K562 (cell line): Measurements from ENCODE around the gene LILRA6. TPM values are rescaled to one million over a fixed set of nuclear protein-coding genes. Genes with fewer than 3 reads are reported as not detected.

Experiments used
- CXXC5 ChIP-seq: fragments of 250-450 bp; sonication (Bioruptor Pico); IDR thresholded peaks from 2 replicates; pipeline ENCODE4 v1.8.0; 2022; ENCODE audit warnings: inconsistent platforms, mild to moderate bottlenecking, moderate library complexity
- DNMT1 ChIP-seq: fragments of 450-650 bp; IDR thresholded peaks from 2 replicates; pipeline ENCODE4 v1.6.1; 2016; ENCODE audit warnings: antibody characterized with exemption, mild to moderate bottlenecking
- E2F3 ChIP-seq: fragments of 250-450 bp; sonication (Bioruptor Pico); IDR thresholded peaks from 2 replicates; pipeline ENCODE4 v1.4.0; 2020; ENCODE audit warnings: mild to moderate bottlenecking
- EGR1 ChIP-seq: fragments of 450-650 bp; conservative IDR thresholded peaks from 2 replicates; pipeline ENCODE4 v1.6.1; 2017; ENCODE audit warnings: mild to moderate bottlenecking
- FOS ChIP-seq: IDR thresholded peaks from 3 replicates; pipeline ENCODE4 v1.6.1; 2011; ENCODE audit not compliant: insufficient read length; ENCODE audit errors: extremely low read depth
- HSF4 ChIP-seq: fragments of 250-450 bp; sonication (Bioruptor Pico); IDR thresholded peaks from 2 replicates; pipeline ENCODE4 v2.1.2; 2022; ENCODE audit warnings: mild to moderate bottlenecking, moderate library complexity, borderline replicate concordance
- L3MBTL2 ChIP-seq: fragments of 450-650 bp; IDR thresholded peaks from 2 replicates; pipeline ENCODE4 v1.6.1; 2016; ENCODE audit warnings: mild to moderate bottlenecking, moderate library complexity
- NBN ChIP-seq: fragments of 450-650 bp; IDR thresholded peaks from 2 replicates; pipeline ENCODE4 v1.6.1; 2016; ENCODE audit warnings: low read depth, mild to moderate bottlenecking
- OTX1 ChIP-seq: fragments of 450-650 bp; formaldehyde crosslinking; IDR thresholded peaks from 2 replicates; pipeline ENCODE4 v1.4.0; 2022; ENCODE audit warnings: mild to moderate bottlenecking
- POLR2A ChIP-seq: fragments of 450-650 bp; conservative IDR thresholded peaks from 2 replicates; pipeline ENCODE4 v1.6.1; 2016
- RBFOX2 ChIP-seq: fragments of 200-400 bp; formaldehyde crosslinking; IDR thresholded peaks from 2 replicates; pipeline ENCODE4 v1.6.1; 2017; ENCODE audit warnings: low read depth, mild to moderate bottlenecking, low read length, moderate library complexity
- SMARCC2 ChIP-seq: fragments of 450-650 bp; IDR thresholded peaks from 2 replicates; pipeline ENCODE4 v1.6.1; 2017; ENCODE audit warnings: antibody characterized with exemption, moderate library complexity, mild to moderate bottlenecking, low read depth
- SNRNP70 ChIP-seq: fragments of 200-400 bp; formaldehyde crosslinking; optimal IDR thresholded peaks from 2 replicates; pipeline ENCODE3; 2017; ENCODE audit warnings: low read depth, low read length
- TAF9B ChIP-seq: fragments of 450-650 bp; IDR thresholded peaks from 2 replicates; pipeline ENCODE4 v1.6.1; 2018; ENCODE audit warnings: mild to moderate bottlenecking; ENCODE audit not compliant: partially characterized antibody
- ZKSCAN8 ChIP-seq: fragments of 200-800 bp; sonication (Bioruptor generic); IDR thresholded peaks from 2 replicates; pipeline ENCODE4 v1.6.1; 2016; ENCODE audit warnings: missing genetic modification characterization, missing compliant biosample characterization
- ZNF175 ChIP-seq: fragments of 200-800 bp; sonication (Bioruptor generic); IDR thresholded peaks from 2 replicates; pipeline ENCODE4 v1.6.1; 2016; ENCODE audit warnings: low read depth, mild to moderate bottlenecking, missing genetic modification characterization, missing compliant biosample characterization
- ZNF217 ChIP-seq: sonication (generic); formaldehyde crosslinking; IDR thresholded peaks from 2 replicates; pipeline ENCODE4 v1.8.0; 2022; ENCODE audit warnings: mild to moderate bottlenecking, missing genetic modification reagents
- ZNF282 ChIP-seq: sonication (generic); formaldehyde crosslinking; IDR thresholded peaks from 2 replicates; pipeline ENCODE4 v1.8.1; 2023; ENCODE audit warnings: missing genetic modification reagents
- ZNF696 ChIP-seq: fragments of 250-450 bp; sonication (Bioruptor Pico); conservative IDR thresholded peaks from 2 replicates; pipeline ENCODE4 v1.4.0; 2020; ENCODE audit warnings: mild to moderate bottlenecking, moderate library complexity
- polyA plus RNA-seq, 8 experiments: library from polyadenylated mRNA; depleted of rRNA in 4 of 8; stranded (reverse) in 5 of 8; unstranded in 3 of 8; fragments of >200 nt; fragmentation: Nextera tagmentation in 2 of 8; fragmentation: Illumina TruSeq in 1 of 8; extraction: Ambion mirVana in 2 of 8; extraction: Trizol in 1 of 8; gene quantifications; 2 replicates each; pipeline versions ENCODE4 v1.2.1 to v1.2.3, GENCODE V29; 2011 to 2014; ENCODE audit warnings: inconsistent platforms in 1 of 8, missing spikeins in 1 of 8
- total RNA-seq, 7 experiments: library from RNA; depleted of rRNA in 6 of 7; stranded (reverse); fragments of >200 nt in 6 of 7; fragmentation: Illumina TruSeq in 2 of 7; extraction: Trizol in 2 of 7; gene quantifications; 2 replicates each; pipeline versions ENCODE4 v1.2.1 to v1.2.3, GENCODE V29; 2011 to 2021; ENCODE audit warnings: low replicate concordance in 1 of 7
- TF ChIP-seq, protein P1 (sequence below), 2 experiments: fragments of 450-650 bp; IDR thresholded peaks; 2 replicates each; pipeline ENCODE4 v1.6.1; 2018; ENCODE audit warnings: mild to moderate bottlenecking in 2 of 2, low read depth in 1 of 2; ENCODE audit not compliant: partially characterized antibody in 2 of 2
- TF ChIP-seq, protein P2 (sequence below): fragments of 450-650 bp; IDR thresholded peaks from one replicate; pipeline ENCODE4 v1.6.1; 2018; ENCODE audit warnings: mild to moderate bottlenecking, moderate library complexity; ENCODE audit not compliant: partially characterized antibody
- TF ChIP-seq, protein P3 (sequence below): sonication (generic); formaldehyde crosslinking; IDR thresholded peaks from 2 replicates; pipeline ENCODE4 v1.8.0; 2023; ENCODE audit warnings: mild to moderate bottlenecking, missing genetic modification reagents

LILRA6 gene
- total and polyA plus RNA-seq, 9 of the 15 experiments (the other 6 are each of a cell fraction or from before 2014, with no cell fraction given), result 0.03 TPM; not detected in 8

DNA sequence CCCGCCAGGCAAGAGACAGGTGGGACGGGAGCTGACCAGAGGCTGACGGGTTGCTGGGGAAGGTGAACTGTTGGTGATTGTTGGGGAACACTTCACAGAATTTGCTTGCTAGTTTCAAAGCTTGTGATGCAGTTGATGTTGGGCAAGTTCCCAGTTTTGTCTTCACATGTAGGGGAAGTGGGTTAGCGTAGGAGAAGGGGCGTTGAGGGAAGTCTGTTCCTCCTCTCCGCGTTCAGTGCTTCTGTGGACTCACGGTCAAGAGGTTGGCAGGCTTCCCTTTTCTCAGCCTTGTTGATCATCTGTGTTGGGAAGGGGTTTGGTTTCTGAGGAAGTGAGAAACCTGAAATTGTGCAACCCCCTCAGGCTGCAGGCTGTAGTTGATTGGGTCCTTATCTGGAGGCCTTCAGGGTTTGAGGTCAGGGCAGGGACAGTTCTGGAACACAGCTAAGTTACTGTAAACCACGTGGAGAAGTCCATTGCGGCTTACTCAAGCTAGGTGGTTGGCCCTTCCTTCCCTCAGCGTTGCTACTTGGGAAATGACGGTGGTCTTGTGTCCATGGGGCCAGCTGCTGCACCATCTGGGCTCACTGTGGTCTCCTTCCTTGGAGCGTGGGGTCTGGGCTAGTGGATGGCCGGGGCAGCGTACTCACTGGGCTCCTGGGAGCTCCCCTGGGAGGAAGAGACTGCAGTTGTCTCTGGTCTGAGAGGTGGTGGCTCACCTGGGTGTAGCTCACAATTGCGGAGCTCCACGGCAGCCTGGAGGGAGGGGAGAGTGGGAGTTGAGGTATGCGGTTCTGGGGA lies 34.4 kb downstream of the LILRA6 start (continued):
- TF ChIP-seq SNRNP70 (peak; percentile 85), ZNF217 (CRISPR knock-in tag) (no peak), ZKSCAN8 (peak; percentile 70; the same call in 1 of the 2 replicates), FOS (no peak), E2F3 (CRISPR knock-in tag) (no peak), ZNF282 (no peak), HSF4 (CRISPR knock-in tag) (no peak), L3MBTL2 (peak; percentile 96), ZNF696 (no peak), OTX1 (peak; percentile 47), CXXC5 (CRISPR knock-in tag) (peak; percentile 73; the same call in 1 of the 2 replicates), SMARCC2 (peak; percentile 81), EGR1 (no peak), DNMT1 (peak; percentile 35; the same call in 1 of the 2 replicates), NBN (peak; percentile 97), POLR2A (peak; percentile 93), RBFOX2 (peak; percentile 63), TAF9B (peak; percentile 72), ZNF175 (CRISPR knock-in tag) (no peak)
- TF ChIP-seq, protein P1, sequence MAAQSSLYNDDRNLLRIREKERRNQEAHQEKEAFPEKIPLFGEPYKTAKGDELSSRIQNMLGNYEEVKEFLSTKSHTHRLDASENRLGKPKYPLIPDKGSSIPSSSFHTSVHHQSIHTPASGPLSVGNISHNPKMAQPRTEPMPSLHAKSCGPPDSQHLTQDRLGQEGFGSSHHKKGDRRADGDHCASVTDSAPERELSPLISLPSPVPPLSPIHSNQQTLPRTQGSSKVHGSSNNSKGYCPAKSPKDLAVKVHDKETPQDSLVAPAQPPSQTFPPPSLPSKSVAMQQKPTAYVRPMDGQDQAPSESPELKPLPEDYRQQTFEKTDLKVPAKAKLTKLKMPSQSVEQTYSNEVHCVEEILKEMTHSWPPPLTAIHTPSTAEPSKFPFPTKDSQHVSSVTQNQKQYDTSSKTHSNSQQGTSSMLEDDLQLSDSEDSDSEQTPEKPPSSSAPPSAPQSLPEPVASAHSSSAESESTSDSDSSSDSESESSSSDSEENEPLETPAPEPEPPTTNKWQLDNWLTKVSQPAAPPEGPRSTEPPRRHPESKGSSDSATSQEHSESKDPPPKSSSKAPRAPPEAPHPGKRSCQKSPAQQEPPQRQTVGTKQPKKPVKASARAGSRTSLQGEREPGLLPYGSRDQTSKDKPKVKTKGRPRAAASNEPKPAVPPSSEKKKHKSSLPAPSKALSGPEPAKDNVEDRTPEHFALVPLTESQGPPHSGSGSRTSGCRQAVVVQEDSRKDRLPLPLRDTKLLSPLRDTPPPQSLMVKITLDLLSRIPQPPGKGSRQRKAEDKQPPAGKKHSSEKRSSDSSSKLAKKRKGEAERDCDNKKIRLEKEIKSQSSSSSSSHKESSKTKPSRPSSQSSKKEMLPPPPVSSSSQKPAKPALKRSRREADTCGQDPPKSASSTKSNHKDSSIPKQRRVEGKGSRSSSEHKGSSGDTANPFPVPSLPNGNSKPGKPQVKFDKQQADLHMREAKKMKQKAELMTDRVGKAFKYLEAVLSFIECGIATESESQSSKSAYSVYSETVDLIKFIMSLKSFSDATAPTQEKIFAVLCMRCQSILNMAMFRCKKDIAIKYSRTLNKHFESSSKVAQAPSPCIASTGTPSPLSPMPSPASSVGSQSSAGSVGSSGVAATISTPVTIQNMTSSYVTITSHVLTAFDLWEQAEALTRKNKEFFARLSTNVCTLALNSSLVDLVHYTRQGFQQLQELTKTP (IDR thresholded peaks at IDR 0.05; ENCODE audit: low read depth in 1 of 2, partially characterized antibody in 2 of 2), result peak in 1 of 2 experiments; percentile 60
- TF ChIP-seq, protein P2, sequence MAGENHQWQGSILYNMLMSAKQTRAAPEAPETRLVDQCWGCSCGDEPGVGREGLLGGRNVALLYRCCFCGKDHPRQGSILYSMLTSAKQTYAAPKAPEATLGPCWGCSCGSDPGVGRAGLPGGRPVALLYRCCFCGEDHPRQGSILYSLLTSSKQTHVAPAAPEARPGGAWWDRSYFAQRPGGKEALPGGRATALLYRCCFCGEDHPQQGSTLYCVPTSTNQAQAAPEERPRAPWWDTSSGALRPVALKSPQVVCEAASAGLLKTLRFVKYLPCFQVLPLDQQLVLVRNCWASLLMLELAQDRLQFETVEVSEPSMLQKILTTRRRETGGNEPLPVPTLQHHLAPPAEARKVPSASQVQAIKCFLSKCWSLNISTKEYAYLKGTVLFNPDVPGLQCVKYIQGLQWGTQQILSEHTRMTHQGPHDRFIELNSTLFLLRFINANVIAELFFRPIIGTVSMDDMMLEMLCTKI, result no peak
- TF ChIP-seq, protein P3, sequence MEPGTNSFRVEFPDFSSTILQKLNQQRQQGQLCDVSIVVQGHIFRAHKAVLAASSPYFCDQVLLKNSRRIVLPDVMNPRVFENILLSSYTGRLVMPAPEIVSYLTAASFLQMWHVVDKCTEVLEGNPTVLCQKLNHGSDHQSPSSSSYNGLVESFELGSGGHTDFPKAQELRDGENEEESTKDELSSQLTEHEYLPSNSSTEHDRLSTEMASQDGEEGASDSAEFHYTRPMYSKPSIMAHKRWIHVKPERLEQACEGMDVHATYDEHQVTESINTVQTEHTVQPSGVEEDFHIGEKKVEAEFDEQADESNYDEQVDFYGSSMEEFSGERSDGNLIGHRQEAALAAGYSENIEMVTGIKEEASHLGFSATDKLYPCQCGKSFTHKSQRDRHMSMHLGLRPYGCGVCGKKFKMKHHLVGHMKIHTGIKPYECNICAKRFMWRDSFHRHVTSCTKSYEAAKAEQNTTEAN, result no peak; the same call in 1 of the 2 replicates
